DND-41 (cell line): ENCODE results near the gene DNAH11.

Experiments
- EZH2 ChIP-seq: IDR thresholded peaks from 3 replicates; pipeline ENCODE4 v1.6.1; 2012; ENCODE audit warnings: borderline replicate concordance, low read depth, mild to moderate bottlenecking, moderate library complexity, low read length, inconsistent platforms; ENCODE audit not compliant: severe bottlenecking
- TF ChIP-seq, protein P1 (sequence below): IDR thresholded peaks from 2 replicates; pipeline ENCODE4 v1.5.1; 2012; ENCODE audit warnings: borderline replicate concordance, low read length, moderate library complexity, mild to moderate bottlenecking; ENCODE audit not compliant: poor library complexity, severe bottlenecking; ENCODE audit errors: extremely low read depth

- TF ChIP-seq, protein P1, sequence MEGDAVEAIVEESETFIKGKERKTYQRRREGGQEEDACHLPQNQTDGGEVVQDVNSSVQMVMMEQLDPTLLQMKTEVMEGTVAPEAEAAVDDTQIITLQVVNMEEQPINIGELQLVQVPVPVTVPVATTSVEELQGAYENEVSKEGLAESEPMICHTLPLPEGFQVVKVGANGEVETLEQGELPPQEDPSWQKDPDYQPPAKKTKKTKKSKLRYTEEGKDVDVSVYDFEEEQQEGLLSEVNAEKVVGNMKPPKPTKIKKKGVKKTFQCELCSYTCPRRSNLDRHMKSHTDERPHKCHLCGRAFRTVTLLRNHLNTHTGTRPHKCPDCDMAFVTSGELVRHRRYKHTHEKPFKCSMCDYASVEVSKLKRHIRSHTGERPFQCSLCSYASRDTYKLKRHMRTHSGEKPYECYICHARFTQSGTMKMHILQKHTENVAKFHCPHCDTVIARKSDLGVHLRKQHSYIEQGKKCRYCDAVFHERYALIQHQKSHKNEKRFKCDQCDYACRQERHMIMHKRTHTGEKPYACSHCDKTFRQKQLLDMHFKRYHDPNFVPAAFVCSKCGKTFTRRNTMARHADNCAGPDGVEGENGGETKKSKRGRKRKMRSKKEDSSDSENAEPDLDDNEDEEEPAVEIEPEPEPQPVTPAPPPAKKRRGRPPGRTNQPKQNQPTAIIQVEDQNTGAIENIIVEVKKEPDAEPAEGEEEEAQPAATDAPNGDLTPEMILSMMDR: no peak
- no peak for TF ChIP-seq EZH2
Measured at GRCh38 chr7:21946222-21946709, 403.4 kb downstream of the DNAH11 start.
